ENCODE results near the gene MBNL2. TPM values are rescaled to one million over a fixed set of nuclear protein-coding genes. Genes with fewer than 3 reads are reported as not detected.

The MBNL2 gene
- total RNA-seq, 1 donor from 2014 or later: 67.6 TPM

- intact Hi-C loops (cut with DNase I): no loop called here
Observed at GRCh38 chr13:97228850-97229521, 6.9 kb downstream of the MBNL2 start.

GRCh38 chr13:97229699-97230098, 7.6 kb downstream of the MBNL2 start:
- intact Hi-C loops (cut with DNase I): no loop called here
- no peak for DNase-seq (ENCODE audit: low spot score)

More at GRCh38 chr13:97228850-97229521, 6.9 kb downstream of the MBNL2 start:
- DNase-seq (ENCODE audit: low spot score): no peak

- intact Hi-C loops (cut with DNase I): no loop called here
- no peak for DNase-seq (ENCODE audit: low spot score)
Observed at GRCh38 chr13:97231118-97231828, 9.1 kb downstream of the MBNL2 start.

GRCh38 chr13:97231829-97232196, 9.7 kb downstream of the MBNL2 start:
- intact Hi-C loops (cut with DNase I): no loop called here
- no peak for DNase-seq (ENCODE audit: low spot score)

GRCh38 chr13:97233499-97233898, 11.4 kb downstream of the MBNL2 start:
- intact Hi-C loops (cut with DNase I): no loop called here

GRCh38 chr13:97234236-97234635, 12.1 kb downstream of the MBNL2 start:
- DNase-seq (ENCODE audit: low spot score): no peak
- intact Hi-C loops (cut with DNase I): no loop called here

More at GRCh38 chr13:97233499-97233898, 11.4 kb downstream of the MBNL2 start:
- DNase-seq (ENCODE audit: low spot score): no peak

GRCh38 chr13:97234742-97235141, 12.6 kb downstream of the MBNL2 start:
- DNase-seq (ENCODE audit: low spot score): no peak
- intact Hi-C loops (cut with DNase I): no loop called here

- DNase-seq (ENCODE audit: low spot score): no peak
- intact Hi-C loops (cut with DNase I): no loop called here
Observed at GRCh38 chr13:97235549-97236231, 13.6 kb downstream of the MBNL2 start.

GRCh38 chr13:97237388-97237787, 15.3 kb downstream of the MBNL2 start:
- no peak for DNase-seq (ENCODE audit: low spot score)
- intact Hi-C loops (cut with DNase I): no loop called here

GRCh38 chr13:97238432-97238831, 16.3 kb downstream of the MBNL2 start:
- intact Hi-C loops (cut with DNase I): no loop called here
- DNase-seq (ENCODE audit: low spot score): no peak

- intact Hi-C loops (cut with DNase I): no loop called here
Observed at GRCh38 chr13:97238883-97239282, 16.8 kb downstream of the MBNL2 start.

GRCh38 chr13:97239306-97239705, 17.2 kb downstream of the MBNL2 start:
- intact Hi-C loops (cut with DNase I): no loop called here
- DNase-seq (ENCODE audit: low spot score): no peak

More at GRCh38 chr13:97238883-97239282, 16.8 kb downstream of the MBNL2 start:
- no peak for DNase-seq (ENCODE audit: low spot score)

- intact Hi-C loops (cut with DNase I): no loop called here
- DNase-seq (ENCODE audit: low spot score): no peak
Observed at GRCh38 chr13:97239943-97240787, 18.0 kb downstream of the MBNL2 start.

GRCh38 chr13:97240788-97241734, 18.9 kb downstream of the MBNL2 start:
- intact Hi-C loops (cut with DNase I): no loop called here
- no peak for DNase-seq (ENCODE audit: low spot score)

GRCh38 chr13:97241761-97242160, 19.6 kb downstream of the MBNL2 start:
- intact Hi-C loops (cut with DNase I): loop anchor here (2.0 kb wide), 1 partner anchor 17 kb away; no protein-coding TSS in a partner anchor

GRCh38 chr13:97242755-97243497, 20.8 kb downstream of the MBNL2 start:
- DNase-seq (ENCODE audit: low spot score): peak; percentile 91
- intact Hi-C loops (cut with DNase I): loop anchor here (2.0 kb wide), 1 partner anchor 18 kb away; no protein-coding TSS in a partner anchor

More at GRCh38 chr13:97241761-97242160, 19.6 kb downstream of the MBNL2 start:
- DNase-seq (ENCODE audit: low spot score): no peak

GRCh38 chr13:97243915-97244781, 22.0 kb downstream of the MBNL2 start:
- intact Hi-C loops (cut with DNase I): loop anchor here (2.0 kb wide), 1 partner anchor 19 kb away; no protein-coding TSS in a partner anchor
- no peak for DNase-seq (ENCODE audit: low spot score)

Data from cardiac septum (tissue), 1 donor.